Left hindlimb (tissue), 1 donor: ENCODE results near the gene CEP70.

ENCODE experiments used
- DNase-seq: peaks from one replicate; pipeline ENCODE4 v3.0.0-alpha.2; 2018

The CEP70 gene

DNA sequence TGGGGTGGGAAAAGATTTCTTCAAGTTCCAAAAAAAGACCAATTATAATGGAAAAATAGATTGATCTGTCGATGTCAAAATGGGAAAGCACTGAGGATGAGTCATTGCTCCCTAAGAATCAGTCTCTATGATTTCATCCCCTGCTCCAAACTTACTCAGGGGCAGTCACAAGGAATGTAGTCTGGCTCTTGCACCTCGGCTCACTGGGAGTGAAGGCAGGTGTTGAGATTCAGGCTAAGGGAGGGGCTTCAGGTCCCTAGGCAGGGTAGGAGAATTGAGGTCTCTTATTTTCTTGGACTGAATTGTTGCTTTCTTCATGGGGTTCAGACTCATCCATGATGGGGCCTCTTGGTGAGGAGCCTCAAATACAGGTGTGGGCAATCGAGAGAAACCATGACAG lies 145.4 kb downstream of the CEP70 start:
- no peak for DNase-seq

DNA sequence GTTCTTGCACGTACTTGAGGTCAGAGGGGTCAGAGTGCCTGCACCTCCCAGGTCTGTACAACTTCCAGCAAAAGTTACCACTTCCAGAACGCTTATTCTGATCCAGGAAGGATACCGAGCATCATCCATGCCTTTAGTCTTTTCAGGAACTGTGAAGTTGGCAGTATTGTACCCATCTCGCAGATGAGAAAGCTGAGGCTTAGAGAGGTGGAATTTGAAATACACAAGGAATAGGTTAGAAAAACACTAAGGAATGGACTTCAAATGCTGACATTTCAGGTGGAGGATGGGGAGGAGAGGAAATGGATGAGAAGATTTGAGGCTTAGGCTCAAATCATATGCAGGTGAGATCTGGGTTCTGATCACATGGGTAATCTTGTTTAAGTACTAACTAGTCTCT lies 148.4 kb downstream of the CEP70 start:
- no peak for DNase-seq

- no peak for DNase-seq
These were observed 148.8 kb downstream of the CEP70 start for GRCh38 chr3:138445236-138445635.
